Testis (tissue), 3 donors: ENCODE results near the gene SHB. TPM values are rescaled to one million over a fixed set of nuclear protein-coding genes. Genes with fewer than 3 reads are reported as not detected.

Experiments used
- DNase-seq: peaks from one replicate; pipeline ENCODE4 v3.0.0-alpha.2; 2019
- H3K27ac ChIP-seq, 2 donors: fragments of 200-600 bp; sonication (generic); one replicate each; pipeline ENCODE4 v1.5.1; 2019
- H3K27me3 ChIP-seq: fragments of 200-600 bp; sonication (generic); one replicate; pipeline ENCODE4 v1.5.1; 2019
- H3K36me3 ChIP-seq: fragments of 200-600 bp; sonication (generic); one replicate; pipeline ENCODE4 v1.5.1; 2017; ENCODE audit warnings: low read depth; ENCODE audit errors: missing control alignments
- H3K4me1 ChIP-seq: fragments of 200-600 bp; sonication (generic); one replicate; pipeline ENCODE4 v1.5.1; 2019
- H3K4me3 ChIP-seq, 2 donors: fragments of 200-600 bp; sonication (generic); one replicate each; pipeline ENCODE4 v1.5.1; 2017 to 2019
- H3K9me3 ChIP-seq: fragments of 200-600 bp; sonication (generic); one replicate; pipeline ENCODE4 v1.5.1; 2017
- CTCF ChIP-seq, 3 experiments: fragments of 450-650 bp in 2 of 3; fragments of 200-600 bp in 1 of 3; sonication (generic) in 1 of 3; IDR thresholded peaks; one replicate each; pipeline ENCODE4 v1.5.1; 2016 to 2019; ENCODE audit warnings: antibody characterized with exemption in 3 of 3, mild to moderate bottlenecking in 2 of 3, moderate library complexity in 1 of 3
- POLR2A ChIP-seq: fragments of 450-650 bp; IDR thresholded peaks from one replicate; pipeline ENCODE4 v1.6.1; 2017; ENCODE audit warnings: antibody characterized with exemption, mild to moderate bottlenecking, moderate library complexity
- WGBS, 2 donors: methylation state at CpG; one replicate each; pipeline ENCODE4 v1.1.5; 2018; 5-methylcytosine and 5-hydroxymethylcytosine counted together
- intact Hi-C: fragments of 100-400 bp; cut with DNase I; formaldehyde crosslinking; loops from one replicate; pipeline ENCODE4 v1.15.1; 2023; ENCODE audit warnings: low total_unique reads
- polyA plus RNA-seq: library from polyadenylated mRNA; stranded (reverse); fragments of 350-450 nt; fragmentation: Illumina TruSeq; extraction: RNeasy Lipid Tissue Mini Kit (QIAGEN cat#74804); gene quantifications from one replicate; pipeline ENCODE4 v1.2.3, GENCODE V29; 2014; ENCODE audit warnings: low read depth, low replicate concordance; ENCODE audit not compliant: insufficient read depth
- total RNA-seq, 2 donors: library from RNA; depleted of rRNA; stranded (reverse); fragments of >200 nt; gene quantifications; one replicate each; pipeline ENCODE4 v1.2.3, GENCODE V29; 2016

The SHB gene
- total and polyA plus RNA-seq, 3 donors from 2014 or later = 8.6 to 22.3 (median 21.2) TPM

- TF ChIP-seq POLR2A (no peak), CTCF (IDR thresholded peaks at IDR 0.05) (no peak)
- intact Hi-C loops = no loop called here
- H3K4me1 ChIP-seq = no peaks in the 10 kb centered on the region
- no peaks in the 10 kb centered on the region for H3K36me3 ChIP-seq
- no peak for DNase-seq
- no peaks in the 10 kb centered on the region for H3K9me3 ChIP-seq
- H3K4me3 ChIP-seq = no peak overlapping the region
- WGBS, 2 donors = 93 to 97% methylated on average over 5 of the region's 5 CpGs
- H3K27me3 ChIP-seq = no peaks in the 10 kb centered on the region
- H3K27ac ChIP-seq = no peak overlapping the region
Observed at GRCh38 chr9:37931592-37931991, 137.4 kb downstream of the SHB start.

GRCh38 chr9:37929441-37929895 is 139.6 kb downstream of the SHB start:
- Histone ChIP-seq H3K9me3 (no peaks in the 10 kb centered on the region), H3K4me1 (no peaks in the 10 kb centered on the region), H3K27ac (no peak overlapping the region), H3K36me3 (no peaks in the 10 kb centered on the region), H3K27me3 (no peaks in the 10 kb centered on the region), H3K4me3 (no peak overlapping the region)
- intact Hi-C loops = no loop called here
- DNase-seq = no peak
- 62 to 86% methylated on average over 6 to 11 of the region's 11 CpGs for WGBS, 2 donors
- TF ChIP-seq POLR2A (no peak), CTCF (IDR thresholded peaks at IDR 0.05) (no peak)

GRCh38 chr9:37928552-37929430 is 140.2 kb downstream of the SHB start:
- Histone ChIP-seq H3K4me3 (no peak overlapping the region), H3K27me3 (no peaks in the 10 kb centered on the region), H3K4me1 (no peaks in the 10 kb centered on the region), H3K27ac (no peak overlapping the region), H3K36me3 (no peaks in the 10 kb centered on the region), H3K9me3 (no peaks in the 10 kb centered on the region)
- intact Hi-C loops = no loop called here
- 87 to 90% methylated on average over 16 to 20 of the region's 20 CpGs for WGBS, 2 donors
- DNase-seq = no peak
- no peak for TF ChIP-seq POLR2A
- no peak for TF ChIP-seq CTCF (IDR thresholded peaks at IDR 0.05)

GRCh38 chr9:37927601-37928551 is 141.2 kb downstream of the SHB start:
- intact Hi-C loops = no loop called here
- no peaks in the 10 kb centered on the region for H3K27me3 ChIP-seq
- no peak overlapping the region for H3K4me3 ChIP-seq
- 73 to 81% methylated on average over 13 of the region's 13 CpGs for WGBS, 2 donors
- H3K27ac ChIP-seq = no peak overlapping the region
- no peaks in the 10 kb centered on the region for H3K36me3 ChIP-seq
- H3K4me1 ChIP-seq = no peaks in the 10 kb centered on the region
- no peaks in the 10 kb centered on the region for H3K9me3 ChIP-seq
- DNase-seq = no peak
- TF ChIP-seq POLR2A (no peak), CTCF (IDR thresholded peaks at IDR 0.05) (no peak)
